Endothelial cell of umbilical vein (primary cell): ENCODE measurements around the gene DLG1.

ENCODE experiments used
- EZH2 ChIP-seq: IDR thresholded peaks from 2 replicates; pipeline ENCODE4 v1.6.1; 2012; ENCODE audit warnings: borderline replicate concordance, low read depth, mild to moderate bottlenecking, moderate library complexity, low read length, inconsistent platforms; ENCODE audit not compliant: severe bottlenecking
- MAX ChIP-seq: IDR thresholded peaks from 2 replicates; pipeline ENCODE4 v1.6.1; 2011; ENCODE audit not compliant: insufficient read depth, insufficient read length
- TF ChIP-seq, protein P1 (sequence below), 2 donors: IDR thresholded peaks; 1 replicate in 1 of 2; 2 replicates in 1 of 2; pipeline ENCODE4 v1.5.1; 2011; ENCODE audit warnings: low read length in 2 of 2, mild to moderate bottlenecking in 2 of 2, moderate library complexity in 2 of 2, control low read depth in 1 of 2, inconsistent platforms in 1 of 2, low read depth in 1 of 2; ENCODE audit not compliant: insufficient read depth in 1 of 2; ENCODE audit errors: extremely low read depth in 1 of 2

- TF ChIP-seq, protein P1, sequence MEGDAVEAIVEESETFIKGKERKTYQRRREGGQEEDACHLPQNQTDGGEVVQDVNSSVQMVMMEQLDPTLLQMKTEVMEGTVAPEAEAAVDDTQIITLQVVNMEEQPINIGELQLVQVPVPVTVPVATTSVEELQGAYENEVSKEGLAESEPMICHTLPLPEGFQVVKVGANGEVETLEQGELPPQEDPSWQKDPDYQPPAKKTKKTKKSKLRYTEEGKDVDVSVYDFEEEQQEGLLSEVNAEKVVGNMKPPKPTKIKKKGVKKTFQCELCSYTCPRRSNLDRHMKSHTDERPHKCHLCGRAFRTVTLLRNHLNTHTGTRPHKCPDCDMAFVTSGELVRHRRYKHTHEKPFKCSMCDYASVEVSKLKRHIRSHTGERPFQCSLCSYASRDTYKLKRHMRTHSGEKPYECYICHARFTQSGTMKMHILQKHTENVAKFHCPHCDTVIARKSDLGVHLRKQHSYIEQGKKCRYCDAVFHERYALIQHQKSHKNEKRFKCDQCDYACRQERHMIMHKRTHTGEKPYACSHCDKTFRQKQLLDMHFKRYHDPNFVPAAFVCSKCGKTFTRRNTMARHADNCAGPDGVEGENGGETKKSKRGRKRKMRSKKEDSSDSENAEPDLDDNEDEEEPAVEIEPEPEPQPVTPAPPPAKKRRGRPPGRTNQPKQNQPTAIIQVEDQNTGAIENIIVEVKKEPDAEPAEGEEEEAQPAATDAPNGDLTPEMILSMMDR (IDR thresholded peaks at IDR 0.05; ENCODE audit: extremely low read depth in 1 of 2, insufficient read depth in 1 of 2, low read depth in 1 of 2, low read length in 2 of 2), result no peak
- TF ChIP-seq MAX (no peak), EZH2 (no peak)
Observed at GRCh38 chr3:197257711-197258110, 40.7 kb downstream of the DLG1 start.
